Adipocyte (in vitro differentiated cells): ENCODE measurements around the gene GTF2A1.

Source experiments
- DNase-seq: peaks from one replicate; pipeline ENCODE4 v3.0.0-alpha.2; 2015; ENCODE audit warnings: low read depth
- H3K27me3 ChIP-seq: replicated peaks from 2 replicates; pipeline ENCODE4 v1.7.0; 2013; ENCODE audit warnings: mild to moderate bottlenecking, low read length, moderate library complexity; ENCODE audit not compliant: control insufficient read depth, insufficient read depth
- H3K36me3 ChIP-seq: 2 replicates; pipeline ENCODE4 v1.7.0; 2013; ENCODE audit warnings: low read length, mild to moderate bottlenecking, moderate library complexity; ENCODE audit not compliant: control insufficient read depth, insufficient read depth, severe bottlenecking
- H3K4me1 ChIP-seq: 2 replicates; pipeline ENCODE4 v1.7.0; 2013; ENCODE audit warnings: mild to moderate bottlenecking, low read length, moderate library complexity; ENCODE audit not compliant: control insufficient read depth, insufficient read depth
- H3K4me3 ChIP-seq: 2 replicates; pipeline ENCODE4 v1.7.0; 2013; ENCODE audit warnings: mild to moderate bottlenecking, low read length, moderate library complexity
- H3K9ac ChIP-seq: 2 replicates; pipeline ENCODE4 v1.7.0; 2013; ENCODE audit warnings: mild to moderate bottlenecking, low read length, moderate library complexity
- H3K9me3 ChIP-seq: 2 replicates; pipeline ENCODE4 v1.7.0; 2013; ENCODE audit warnings: mild to moderate bottlenecking, low read length, moderate library complexity; ENCODE audit not compliant: control insufficient read depth

Gene GTF2A1

DNA sequence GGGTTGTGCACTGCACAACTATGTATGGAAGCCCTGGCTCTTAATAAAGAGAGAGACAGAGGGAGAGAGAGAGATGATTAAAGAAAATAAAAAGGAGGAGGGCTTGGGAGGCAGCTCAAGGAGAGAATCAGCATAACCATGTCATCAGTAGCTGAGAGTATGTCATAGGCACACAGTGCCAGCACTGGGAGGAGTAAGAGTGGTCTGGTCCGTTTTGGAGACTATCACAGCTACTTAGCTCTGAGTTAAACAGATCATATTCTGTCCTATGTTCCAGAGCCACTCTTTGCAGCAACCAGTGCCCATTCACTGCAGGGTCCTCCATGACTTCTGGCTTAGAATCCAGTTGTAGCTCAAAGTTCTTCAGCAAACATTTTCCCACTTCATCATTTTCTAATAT is 59.0 kb downstream of the GTF2A1 start:
- H3K4me3 ChIP-seq: no peak overlapping the region
- peaks cover 8% of the 10 kb centered on the region for H3K4me1 ChIP-seq
- no peak for DNase-seq
- no peaks in the 10 kb centered on the region for H3K36me3 ChIP-seq
- no peaks in the 10 kb centered on the region for H3K9me3 ChIP-seq
- H3K9ac ChIP-seq: no peak overlapping the region
- H3K27me3 ChIP-seq: no peaks in the 10 kb centered on the region

DNA sequence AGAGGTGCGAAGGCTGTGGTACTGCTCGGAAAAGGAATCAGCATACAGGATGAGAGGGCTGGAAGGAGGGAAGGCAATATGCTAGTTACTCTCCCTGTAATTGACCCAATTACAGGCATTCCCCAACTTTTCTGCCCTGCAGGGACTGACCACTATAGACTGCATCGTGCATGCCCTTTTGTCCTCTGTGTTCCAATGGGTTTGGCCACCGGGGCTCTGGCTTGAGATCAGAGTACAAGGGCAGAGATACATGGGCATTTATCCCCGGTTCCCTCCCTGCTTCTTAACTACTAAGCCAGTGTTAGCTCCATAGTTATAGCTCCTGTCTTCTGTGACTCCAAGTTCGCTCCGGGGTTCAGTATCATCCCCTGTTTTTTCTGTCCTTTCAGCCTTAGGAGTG is 59.7 kb downstream of the GTF2A1 start:
- no peak overlapping the region for H3K4me3 ChIP-seq

DNA sequence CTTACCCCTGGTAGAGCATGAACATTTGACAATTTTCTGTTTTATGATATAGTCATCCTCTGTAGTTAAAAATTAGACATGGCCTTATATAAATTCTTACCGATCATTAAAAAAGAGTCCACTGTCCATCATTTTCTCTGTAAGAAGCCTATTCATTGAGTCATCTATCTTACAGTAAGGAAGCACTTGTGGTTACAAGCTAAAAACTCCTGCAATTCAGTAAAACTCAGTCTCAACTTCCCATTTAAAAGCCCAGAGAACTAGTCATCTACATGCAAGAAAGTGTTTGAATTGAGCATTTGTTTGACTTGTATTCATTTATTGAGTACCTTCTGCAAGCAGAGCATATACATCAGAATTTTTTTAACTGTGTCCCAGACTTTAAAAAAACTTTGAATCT is 63.3 kb downstream of the GTF2A1 start:
- Histone ChIP-seq H3K9me3 (no peaks in the 10 kb centered on the region), H3K4me1 (no peaks in the 10 kb centered on the region), H3K27me3 (no peaks in the 10 kb centered on the region), H3K36me3 (no peaks in the 10 kb centered on the region), H3K4me3 (no peak overlapping the region), H3K9ac (no peak overlapping the region)
- DNase-seq: no peak

More for the DNA sequence above, 59.7 kb downstream of the GTF2A1 start:
- Histone ChIP-seq H3K27me3 (no peaks in the 10 kb centered on the region), H3K9me3 (no peaks in the 10 kb centered on the region), H3K9ac (no peak overlapping the region), H3K4me1 (peaks cover 8% of the 10 kb centered on the region), H3K36me3 (no peaks in the 10 kb centered on the region)
- no peak for DNase-seq

DNA sequence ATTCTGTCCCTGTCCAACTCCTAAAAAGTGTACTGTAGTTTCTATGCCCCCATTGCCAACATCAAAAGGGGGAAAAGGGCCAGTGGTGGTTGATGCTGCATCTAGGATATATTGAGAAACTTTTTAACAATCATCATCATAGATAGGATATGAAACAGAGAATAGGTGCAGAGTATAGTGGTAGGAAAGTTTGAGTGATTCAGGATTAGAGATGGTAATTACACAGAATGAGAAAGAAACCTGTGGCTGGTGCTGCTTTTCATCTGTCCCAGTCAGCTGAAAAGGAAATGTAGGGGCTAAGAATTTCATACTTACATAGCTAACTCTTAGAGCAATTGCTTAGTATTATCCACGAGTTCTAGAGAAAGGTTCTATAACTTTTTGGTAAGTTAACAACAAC is 67.6 kb downstream of the GTF2A1 start:
- H3K4me3 ChIP-seq: no peak overlapping the region
- no peaks in the 10 kb centered on the region for H3K9me3 ChIP-seq
- H3K27me3 ChIP-seq: no peaks in the 10 kb centered on the region
- H3K4me1 ChIP-seq: peaks cover 4% of the 10 kb centered on the region
- no peak for DNase-seq
- no peaks in the 10 kb centered on the region for H3K36me3 ChIP-seq
- no peak overlapping the region for H3K9ac ChIP-seq

DNA sequence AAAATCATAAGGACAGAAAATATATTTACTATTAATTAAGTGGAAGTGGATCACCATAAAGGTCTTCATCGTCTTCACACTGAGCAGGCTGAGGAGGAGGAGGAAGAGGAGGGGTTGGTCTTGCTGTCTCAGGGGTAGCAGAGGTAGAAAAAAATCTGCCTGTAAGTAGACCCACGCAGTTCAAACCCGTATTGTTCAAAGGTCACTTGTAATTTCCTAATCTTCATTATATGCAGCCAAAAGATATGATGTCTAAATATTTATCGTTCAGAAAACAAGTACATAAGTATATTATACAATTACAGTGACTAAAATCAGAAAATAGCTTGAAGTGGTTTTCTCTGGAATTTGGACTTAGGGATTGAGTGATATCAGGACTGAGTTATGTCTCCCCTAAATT is 72.1 kb downstream of the GTF2A1 start:
- peaks cover 4% of the 10 kb centered on the region for H3K4me1 ChIP-seq
- no peak overlapping the region for H3K9ac ChIP-seq
- no peaks in the 10 kb centered on the region for H3K9me3 ChIP-seq
- DNase-seq: no peak
- H3K27me3 ChIP-seq: no peaks in the 10 kb centered on the region
- H3K4me3 ChIP-seq: no peak overlapping the region
- H3K36me3 ChIP-seq: no peaks in the 10 kb centered on the region

- Histone ChIP-seq H3K36me3 (no peaks in the 10 kb centered on the region), H3K9ac (no peak overlapping the region), H3K9me3 (no peaks in the 10 kb centered on the region), H3K4me3 (no peak overlapping the region), H3K4me1 (peaks cover 4% of the 10 kb centered on the region), H3K27me3 (no peaks in the 10 kb centered on the region)
- DNase-seq: no peak
Measured at GRCh38 chr14:81147140-81147897, 73.4 kb downstream of the GTF2A1 start.

GRCh38 chr14:81144824-81145603 is 75.7 kb downstream of the GTF2A1 start:
- H3K9me3 ChIP-seq: no peaks in the 10 kb centered on the region
- no peak overlapping the region for H3K9ac ChIP-seq
- no peaks in the 10 kb centered on the region for H3K4me1 ChIP-seq
- H3K27me3 ChIP-seq: no peaks in the 10 kb centered on the region
- DNase-seq: no peak
- no peak overlapping the region for H3K4me3 ChIP-seq
- no peaks in the 10 kb centered on the region for H3K36me3 ChIP-seq

DNA sequence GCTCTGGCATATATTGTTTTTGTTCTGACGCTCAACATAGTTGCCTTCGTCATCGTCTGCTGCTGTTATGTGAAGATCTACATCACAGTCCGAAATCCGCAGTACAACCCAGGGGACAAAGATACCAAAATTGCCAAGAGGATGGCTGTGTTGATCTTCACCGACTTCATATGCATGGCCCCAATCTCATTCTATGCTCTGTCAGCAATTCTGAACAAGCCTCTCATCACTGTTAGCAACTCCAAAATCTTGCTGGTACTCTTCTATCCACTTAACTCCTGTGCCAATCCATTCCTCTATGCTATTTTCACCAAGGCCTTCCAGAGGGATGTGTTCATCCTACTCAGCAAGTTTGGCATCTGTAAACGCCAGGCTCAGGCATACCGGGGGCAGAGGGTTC is 77.0 kb downstream of the GTF2A1 start:
- Histone ChIP-seq H3K9me3 (no peaks in the 10 kb centered on the region), H3K4me3 (no peak overlapping the region), H3K27me3 (no peaks in the 10 kb centered on the region)

GRCh38 chr14:81141426-81141825 is 79.3 kb downstream of the GTF2A1 start:
- Histone ChIP-seq H3K4me1 (peaks cover 6% of the 10 kb centered on the region), H3K4me3 (no peak overlapping the region), H3K27me3 (no peaks in the 10 kb centered on the region), H3K9me3 (no peaks in the 10 kb centered on the region), H3K9ac (no peak overlapping the region), H3K36me3 (no peaks in the 10 kb centered on the region)
- DNase-seq: no peak

More for the DNA sequence above, 77.0 kb downstream of the GTF2A1 start:
- Histone ChIP-seq H3K9ac (no peak overlapping the region), H3K4me1 (no peaks in the 10 kb centered on the region), H3K36me3 (no peaks in the 10 kb centered on the region)
- DNase-seq: no peak

DNA sequence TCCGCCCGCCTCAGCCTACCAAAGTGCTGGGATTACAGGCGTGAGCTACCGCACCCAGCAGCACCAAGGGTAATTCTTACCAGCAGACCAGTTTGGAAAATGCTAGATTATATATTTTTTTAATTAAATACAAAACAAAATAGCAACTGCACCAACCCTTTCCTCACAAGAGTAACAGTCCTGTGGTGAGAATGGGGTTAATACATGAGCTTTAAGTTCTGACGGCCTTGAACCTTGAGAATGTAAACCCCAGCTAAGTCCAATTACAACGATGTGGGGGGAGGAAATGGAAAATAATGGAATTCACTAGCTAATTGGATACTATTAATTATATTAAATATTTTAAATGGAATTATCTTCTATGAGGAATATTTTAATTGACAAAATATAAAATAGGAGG is 82.3 kb downstream of the GTF2A1 start:
- H3K4me1 ChIP-seq: peaks cover 6% of the 10 kb centered on the region
- no peaks in the 10 kb centered on the region for H3K36me3 ChIP-seq
- H3K4me3 ChIP-seq: no peak overlapping the region
- no peaks in the 10 kb centered on the region for H3K27me3 ChIP-seq
- no peak for DNase-seq
- H3K9ac ChIP-seq: no peak overlapping the region
- H3K9me3 ChIP-seq: no peaks in the 10 kb centered on the region

- Histone ChIP-seq H3K27me3 (no peaks in the 10 kb centered on the region), H3K36me3 (no peaks in the 10 kb centered on the region), H3K4me1 (peaks cover 6% of the 10 kb centered on the region), H3K4me3 (no peak overlapping the region), H3K9me3 (no peaks in the 10 kb centered on the region), H3K9ac (no peak overlapping the region)
- peak; percentile 47 for DNase-seq
Measured at GRCh38 chr14:81137316-81137715, 83.4 kb downstream of the GTF2A1 start.
